KOPT-K1 (cell line): Measurements from ENCODE around the gene TBR1.

Experiments
- H3K27ac ChIP-seq: fragments of 200-600 bp; sonication (generic); 2 replicates; pipeline ENCODE4 v1.5.1; 2016; ENCODE audit warnings: antibody characterized with exemption, mild to moderate bottlenecking, low read depth, low read length; ENCODE audit not compliant: poor library complexity, severe bottlenecking
- H3K36me3 ChIP-seq: fragments of 200-600 bp; sonication (generic); 2 replicates; pipeline ENCODE4 v1.5.1; 2017; ENCODE audit warnings: antibody characterized with exemption, mild to moderate bottlenecking, low read length, moderate library complexity; ENCODE audit not compliant: insufficient read depth
- H3K9me3 ChIP-seq: fragments of 200-600 bp; sonication (generic); 2 replicates; pipeline ENCODE4 v1.5.1; 2017; ENCODE audit warnings: antibody characterized with exemption, low read length, mild to moderate bottlenecking; ENCODE audit not compliant: insufficient read depth, poor library complexity, severe bottlenecking

The TBR1 gene

DNA sequence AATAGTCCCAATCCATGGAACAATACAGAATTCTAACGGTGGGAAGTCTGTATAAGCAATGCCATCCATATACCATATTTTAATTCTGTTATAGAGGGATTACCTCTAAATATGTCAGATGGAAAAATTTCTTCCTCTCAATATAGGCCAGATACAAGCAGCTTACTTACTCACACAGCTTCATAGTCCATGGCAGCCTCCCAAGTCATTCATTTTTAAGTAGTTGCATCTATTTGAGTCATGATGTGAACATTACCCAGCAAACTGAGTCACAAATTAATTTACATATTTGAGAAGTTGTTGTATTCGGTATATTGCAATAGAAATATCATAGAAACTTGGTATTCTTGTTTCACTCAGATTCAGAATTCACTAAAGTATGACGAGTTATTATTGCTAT is 20.3 kb downstream of the TBR1 start:
- Histone ChIP-seq H3K9me3 (peaks cover 5% of the 10 kb centered on the region), H3K27ac (no peak overlapping the region)

GRCh38 chr2:161438598-161438997 is 22.5 kb downstream of the TBR1 start:
- Histone ChIP-seq H3K27ac (no peak overlapping the region), H3K9me3 (peaks cover 5% of the 10 kb centered on the region)

More for the DNA sequence above, 20.3 kb downstream of the TBR1 start:
- H3K36me3 ChIP-seq: no peaks in the 10 kb centered on the region

GRCh38 chr2:161445097-161445496 is 29.0 kb downstream of the TBR1 start:
- H3K9me3 ChIP-seq: no peaks in the 10 kb centered on the region
- H3K27ac ChIP-seq: no peak overlapping the region
- no peaks in the 10 kb centered on the region for H3K36me3 ChIP-seq

More at GRCh38 chr2:161438598-161438997, 22.5 kb downstream of the TBR1 start:
- no peaks in the 10 kb centered on the region for H3K36me3 ChIP-seq

- Histone ChIP-seq H3K36me3 (no peaks in the 10 kb centered on the region), H3K9me3 (no peaks in the 10 kb centered on the region), H3K27ac (no peak overlapping the region)
These were observed 32.3 kb downstream of the TBR1 start for GRCh38 chr2:161448431-161448830.

DNA sequence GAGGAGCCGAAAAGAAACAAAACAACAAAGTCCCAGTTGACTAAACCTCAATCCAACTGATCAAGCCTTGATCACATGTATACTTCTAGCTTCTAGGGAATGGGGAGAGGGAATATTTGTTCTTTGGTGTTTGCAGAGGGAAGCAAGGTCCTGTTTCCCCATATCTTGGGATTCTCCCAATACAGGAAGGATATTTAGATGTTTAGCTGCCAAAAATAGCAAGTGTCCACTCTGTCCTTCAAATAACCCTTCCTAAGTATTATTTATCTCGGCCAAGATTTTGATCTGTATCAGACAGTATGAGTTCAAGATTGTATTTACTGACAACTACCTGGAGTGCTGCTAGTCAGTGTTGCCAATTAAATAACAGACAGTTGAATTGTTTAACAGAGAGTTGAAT is 55.5 kb downstream of the TBR1 start:
- Histone ChIP-seq H3K27ac (no peak overlapping the region), H3K9me3 (no peaks in the 10 kb centered on the region), H3K36me3 (no peaks in the 10 kb centered on the region)

DNA sequence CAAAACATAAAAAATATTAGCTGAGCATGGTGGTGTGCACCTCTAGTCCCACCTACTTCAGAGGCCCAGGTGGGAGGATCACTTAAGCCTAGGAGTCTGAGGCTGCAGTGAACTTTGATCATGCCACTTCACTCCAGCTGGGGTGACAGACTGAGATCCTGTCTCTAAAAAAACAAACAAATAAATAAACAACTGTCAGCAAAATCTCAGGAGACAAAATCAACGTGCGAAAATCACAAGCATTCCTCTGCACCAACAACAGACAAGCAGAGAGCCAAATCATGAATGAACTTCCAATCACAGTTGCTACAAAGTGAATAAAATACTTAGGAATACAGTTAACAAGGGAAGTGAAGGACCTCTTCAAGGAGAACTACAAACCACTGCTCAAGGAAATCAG is 58.8 kb downstream of the TBR1 start:
- Histone ChIP-seq H3K27ac (no peak overlapping the region), H3K36me3 (no peaks in the 10 kb centered on the region), H3K9me3 (peaks cover 7% of the 10 kb centered on the region)
